Renal cortex interstitium (tissue), 11 donors: Measurements from ENCODE around the gene LIME1. TPM values are rescaled to one million over a fixed set of nuclear protein-coding genes. Genes with fewer than 3 reads are reported as not detected.

Source experiments
- DNase-seq, 11 donors: peaks; one replicate each; pipeline ENCODE4 v3.0.0-alpha.2; 2013; ENCODE audit warnings: low read depth in 9 of 11, low spot score in 4 of 11; ENCODE audit errors: extremely low read depth in 1 of 11
- polyA plus RNA-seq, 3 donors: library from polyadenylated mRNA; unstranded; fragments of 120-200 nt; gene quantifications; one replicate each; pipeline ENCODE4 v1.2.1, GENCODE V29; 2013; ENCODE audit not compliant: insufficient read length in 3 of 3

LIME1 gene
- polyA plus RNA-seq, 3 donors: 3.1 to 14.2 (median 10.7) TPM

DNA sequence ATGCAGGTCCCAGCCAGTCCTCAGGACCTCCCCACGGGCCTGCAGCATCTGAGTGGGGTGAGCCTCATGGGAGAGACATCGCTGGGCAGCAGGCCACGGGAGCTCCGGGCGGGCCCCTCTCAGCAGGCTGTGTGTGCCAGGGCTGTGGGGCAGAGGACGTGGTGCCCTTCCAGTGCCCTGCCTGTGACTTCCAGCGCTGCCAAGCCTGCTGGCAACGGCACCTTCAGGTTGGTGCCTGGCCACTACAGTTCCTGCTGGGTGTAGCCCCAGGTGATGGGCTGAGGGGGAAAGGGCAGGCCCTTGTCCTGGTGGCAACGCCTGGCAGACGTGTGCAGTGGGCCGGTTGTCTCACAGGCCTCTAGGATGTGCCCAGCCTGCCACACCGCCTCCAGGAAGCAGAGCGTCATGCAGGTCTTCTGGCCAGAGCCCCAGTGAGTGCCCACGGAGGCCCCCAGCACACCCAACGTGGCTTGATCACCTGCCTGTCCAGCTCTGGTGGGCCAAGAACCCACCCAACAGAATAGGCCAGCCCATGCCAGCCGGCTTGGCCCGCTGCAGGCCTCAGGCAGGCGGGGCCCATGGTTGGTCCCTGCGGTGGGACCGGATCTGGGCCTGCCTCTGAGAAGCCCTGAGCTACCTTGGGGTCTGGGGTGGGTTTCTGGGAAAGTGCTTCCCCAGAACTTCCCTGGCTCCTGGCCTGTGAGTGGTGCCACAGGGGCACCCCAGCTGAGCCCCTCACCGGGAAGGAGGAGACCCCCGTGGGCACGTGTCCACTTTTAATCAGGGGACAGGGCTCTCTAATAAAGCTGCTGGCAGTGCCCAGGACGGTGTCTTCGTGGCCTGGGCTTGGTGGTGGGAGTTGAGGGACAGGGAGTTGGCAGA is 40.8 kb upstream of the LIME1 start:
- DNase-seq: no peak

DNA sequence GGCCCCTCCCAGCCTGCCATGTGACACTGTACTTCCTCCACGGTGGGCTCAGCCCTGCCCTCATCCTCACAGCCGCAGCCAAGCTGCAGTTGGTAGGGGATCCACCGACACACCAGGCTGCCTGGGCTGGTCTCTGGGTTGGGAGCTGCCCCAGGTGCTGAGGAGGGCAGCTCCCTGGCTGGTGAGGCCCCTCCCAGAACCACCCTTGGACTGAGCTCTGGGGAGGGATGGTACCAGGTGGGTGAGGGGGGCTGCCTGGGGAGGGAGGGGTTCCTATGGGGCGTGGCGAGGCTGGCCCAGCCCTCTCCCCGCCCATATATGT is 40.2 kb upstream of the LIME1 start:
- DNase-seq: peak in 3 of 11 donors; percentile 37 to 43 (median 41)

DNA sequence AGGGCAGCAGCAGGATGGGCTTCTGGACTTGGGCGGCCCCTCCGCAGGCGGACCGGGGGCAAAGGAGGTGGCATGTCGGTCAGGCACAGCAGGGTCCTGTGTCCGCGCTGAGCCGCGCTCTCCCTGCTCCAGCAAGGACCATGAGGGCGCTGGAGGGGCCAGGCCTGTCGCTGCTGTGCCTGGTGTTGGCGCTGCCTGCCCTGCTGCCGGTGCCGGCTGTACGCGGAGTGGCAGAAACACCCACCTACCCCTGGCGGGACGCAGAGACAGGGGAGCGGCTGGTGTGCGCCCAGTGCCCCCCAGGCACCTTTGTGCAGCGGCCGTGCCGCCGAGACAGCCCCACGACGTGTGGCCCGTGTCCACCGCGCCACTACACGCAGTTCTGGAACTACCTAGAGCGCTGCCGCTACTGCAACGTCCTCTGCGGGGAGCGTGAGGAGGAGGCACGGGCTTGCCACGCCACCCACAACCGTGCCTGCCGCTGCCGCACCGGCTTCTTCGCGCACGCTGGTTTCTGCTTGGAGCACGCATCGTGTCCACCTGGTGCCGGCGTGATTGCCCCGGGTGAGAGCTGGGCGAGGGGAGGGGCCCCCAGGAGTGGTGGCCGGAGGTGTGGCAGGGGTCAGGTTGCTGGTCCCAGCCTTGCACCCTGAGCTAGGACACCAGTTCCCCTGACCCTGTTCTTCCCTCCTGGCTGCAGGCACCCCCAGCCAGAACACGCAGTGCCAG is 39.7 kb upstream of the LIME1 start, which contains the start of gene TNFRSF6B:
TSS of gene TNFRSF6B (plus strand) at position 25 of the 729 bp plus-strand sequence. CDS start at position 141, 116 bp downstream.
- no peak for DNase-seq

DNA sequence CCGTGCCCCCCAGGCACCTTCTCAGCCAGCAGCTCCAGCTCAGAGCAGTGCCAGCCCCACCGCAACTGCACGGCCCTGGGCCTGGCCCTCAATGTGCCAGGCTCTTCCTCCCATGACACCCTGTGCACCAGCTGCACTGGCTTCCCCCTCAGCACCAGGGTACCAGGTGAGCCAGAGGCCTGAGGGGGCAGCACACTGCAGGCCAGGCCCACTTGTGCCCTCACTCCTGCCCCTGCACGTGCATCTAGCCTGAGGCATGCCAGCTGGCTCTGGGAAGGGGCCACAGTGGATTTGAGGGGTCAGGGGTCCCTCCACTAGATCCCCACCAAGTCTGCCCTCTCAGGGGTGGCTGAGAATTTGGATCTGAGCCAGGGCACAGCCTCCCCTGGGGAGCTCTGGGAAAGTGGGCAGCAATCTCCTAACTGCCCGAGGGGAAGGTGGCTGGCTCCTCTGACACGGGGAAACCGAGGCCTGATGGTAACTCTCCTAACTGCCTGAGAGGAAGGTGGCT is 39.1 kb upstream of the LIME1 start:
- no peak for DNase-seq

DNA sequence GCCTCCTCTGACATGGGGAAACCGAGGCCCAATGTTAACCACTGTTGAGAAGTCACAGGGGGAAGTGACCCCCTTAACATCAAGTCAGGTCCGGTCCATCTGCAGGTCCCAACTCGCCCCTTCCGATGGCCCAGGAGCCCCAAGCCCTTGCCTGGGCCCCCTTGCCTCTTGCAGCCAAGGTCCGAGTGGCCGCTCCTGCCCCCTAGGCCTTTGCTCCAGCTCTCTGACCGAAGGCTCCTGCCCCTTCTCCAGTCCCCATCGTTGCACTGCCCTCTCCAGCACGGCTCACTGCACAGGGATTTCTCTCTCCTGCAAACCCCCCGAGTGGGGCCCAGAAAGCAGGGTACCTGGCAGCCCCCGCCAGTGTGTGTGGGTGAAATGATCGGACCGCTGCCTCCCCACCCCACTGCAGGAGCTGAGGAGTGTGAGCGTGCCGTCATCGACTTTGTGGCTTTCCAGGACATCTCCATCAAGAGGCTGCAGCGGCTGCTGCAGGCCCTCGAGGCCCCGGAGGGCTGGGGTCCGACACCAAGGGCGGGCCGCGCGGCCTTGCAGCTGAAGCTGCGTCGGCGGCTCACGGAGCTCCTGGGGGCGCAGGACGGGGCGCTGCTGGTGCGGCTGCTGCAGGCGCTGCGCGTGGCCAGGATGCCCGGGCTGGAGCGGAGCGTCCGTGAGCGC is 38.5 kb upstream of the LIME1 start:
- DNase-seq: no peak

DNA sequence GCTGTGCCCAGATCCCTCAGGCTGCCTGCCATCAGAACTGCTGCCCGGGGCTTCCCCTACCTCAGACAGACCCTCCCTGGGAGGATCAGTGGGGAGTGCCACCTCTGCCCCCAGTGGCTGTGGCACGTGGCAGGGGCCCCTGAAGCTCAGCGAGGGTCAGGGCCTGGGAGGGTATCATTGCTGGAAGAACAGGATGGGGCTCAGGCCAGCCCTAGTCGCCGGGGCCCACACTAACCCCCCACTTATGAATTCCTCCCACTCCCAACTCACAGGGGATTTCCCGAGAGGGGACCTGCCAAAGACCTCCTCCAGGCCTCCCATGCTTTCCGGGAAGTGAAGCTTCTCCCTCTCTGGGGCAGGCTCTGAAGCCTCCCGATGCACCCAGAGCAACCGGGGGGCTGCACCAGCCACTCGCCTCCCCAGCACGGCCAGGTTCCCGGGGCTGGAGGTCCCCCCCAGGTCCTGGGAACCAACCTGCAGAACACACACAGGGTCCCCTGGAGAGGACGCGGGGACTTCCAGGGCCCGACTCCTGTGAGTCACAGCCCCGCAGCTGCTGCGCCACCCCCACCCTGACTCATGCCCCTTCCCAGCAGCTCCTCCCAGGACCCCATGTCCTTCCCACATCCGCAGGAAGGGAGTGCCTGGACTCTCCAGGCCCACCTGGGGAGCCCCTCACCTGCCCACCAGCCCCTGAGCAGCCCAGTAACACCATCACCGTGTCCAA is 37.6 kb upstream of the LIME1 start:
- DNase-seq: no peak

DNA sequence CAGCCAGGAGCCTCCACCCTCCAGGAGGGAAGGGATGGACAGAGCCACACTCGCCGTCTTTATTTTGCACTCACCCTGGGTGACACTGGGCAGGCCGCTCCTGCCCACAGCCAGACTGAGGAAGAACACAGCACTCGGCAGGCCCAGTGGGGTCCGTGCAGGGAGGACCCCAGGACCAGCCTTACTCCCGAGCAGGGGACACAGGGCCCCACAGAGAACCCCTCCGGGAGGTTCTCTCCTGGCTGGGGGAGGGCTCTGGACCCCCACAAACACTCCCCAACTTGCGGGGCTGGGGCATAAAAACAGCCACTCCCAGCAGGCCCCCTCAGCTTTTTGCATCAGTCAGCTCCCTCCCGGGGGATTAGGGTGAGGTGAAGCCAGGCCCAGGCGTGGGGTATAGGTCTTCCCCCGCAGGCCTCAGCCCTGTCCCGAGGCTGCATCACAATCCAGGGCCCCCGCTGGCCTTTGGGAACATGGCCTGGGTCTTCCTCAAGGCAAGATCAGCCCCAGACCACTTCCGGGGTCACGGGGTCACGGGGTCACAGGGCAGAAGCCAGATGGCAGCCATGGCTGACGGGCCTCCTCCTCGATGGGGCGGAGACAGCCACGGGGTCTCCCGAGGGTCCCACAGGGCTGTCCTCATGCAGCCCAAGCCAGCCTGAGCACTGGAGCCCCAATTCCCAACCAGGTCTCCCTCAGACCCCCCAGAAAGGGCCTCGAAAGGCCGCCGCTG is 36.8 kb upstream of the LIME1 start:
- DNase-seq: no peak

DNA sequence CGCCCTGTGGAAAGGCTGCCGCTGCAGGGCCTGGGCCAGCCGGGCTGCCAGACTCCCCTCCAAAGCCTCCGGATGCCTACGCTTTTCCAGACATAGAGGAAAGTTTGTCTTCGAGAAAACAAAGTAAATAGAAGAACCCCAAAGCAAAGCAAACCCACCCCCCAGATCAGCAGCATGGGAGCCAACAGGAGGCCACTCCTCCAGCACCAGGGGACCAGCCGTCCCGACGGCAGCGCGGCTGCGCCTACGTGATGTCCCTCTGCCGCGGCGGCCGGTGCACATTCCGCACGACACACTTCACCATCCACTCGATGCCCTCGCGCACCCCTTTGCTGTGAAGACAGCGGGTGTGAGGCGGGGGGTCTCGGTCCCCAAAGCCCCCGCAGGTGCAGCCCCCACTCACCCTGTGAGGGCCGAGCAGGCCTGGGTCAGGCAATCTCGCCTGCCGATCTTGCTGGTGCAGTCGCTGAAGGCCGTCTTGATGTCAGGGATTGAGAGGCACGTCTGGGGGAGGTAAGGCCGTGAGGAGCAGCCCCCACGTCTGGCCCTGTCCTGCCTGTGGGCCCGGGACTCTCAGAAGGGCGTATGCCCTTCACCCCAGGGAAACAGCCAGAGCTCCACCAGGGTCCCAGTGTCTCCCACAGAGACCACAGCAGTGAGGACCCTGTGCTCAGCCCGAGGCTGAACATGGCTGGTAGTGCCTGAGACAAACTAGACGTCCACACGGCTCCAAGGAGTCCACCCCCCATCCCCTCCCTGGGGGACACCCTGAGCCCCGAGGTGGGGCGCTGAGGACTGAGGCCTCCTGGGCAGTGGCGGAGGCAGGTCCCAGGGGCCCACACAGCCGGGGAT is 36.0 kb upstream of the LIME1 start:
- DNase-seq: no peak

DNA sequence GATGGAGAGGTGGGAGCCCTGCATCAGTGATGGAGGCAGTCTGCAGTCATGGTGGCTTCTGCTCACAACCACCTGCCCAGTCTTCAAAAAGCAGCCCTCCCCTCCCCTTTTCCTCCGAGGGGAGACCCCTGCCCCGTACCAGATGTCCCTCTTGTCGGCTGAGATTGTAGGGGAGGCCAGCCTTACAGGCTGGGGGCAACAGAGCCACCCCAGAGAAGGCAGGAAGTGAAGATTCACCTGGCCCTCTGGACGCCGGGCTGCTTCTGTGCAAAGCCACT is 35.5 kb upstream of the LIME1 start:
- no peak for DNase-seq

DNA sequence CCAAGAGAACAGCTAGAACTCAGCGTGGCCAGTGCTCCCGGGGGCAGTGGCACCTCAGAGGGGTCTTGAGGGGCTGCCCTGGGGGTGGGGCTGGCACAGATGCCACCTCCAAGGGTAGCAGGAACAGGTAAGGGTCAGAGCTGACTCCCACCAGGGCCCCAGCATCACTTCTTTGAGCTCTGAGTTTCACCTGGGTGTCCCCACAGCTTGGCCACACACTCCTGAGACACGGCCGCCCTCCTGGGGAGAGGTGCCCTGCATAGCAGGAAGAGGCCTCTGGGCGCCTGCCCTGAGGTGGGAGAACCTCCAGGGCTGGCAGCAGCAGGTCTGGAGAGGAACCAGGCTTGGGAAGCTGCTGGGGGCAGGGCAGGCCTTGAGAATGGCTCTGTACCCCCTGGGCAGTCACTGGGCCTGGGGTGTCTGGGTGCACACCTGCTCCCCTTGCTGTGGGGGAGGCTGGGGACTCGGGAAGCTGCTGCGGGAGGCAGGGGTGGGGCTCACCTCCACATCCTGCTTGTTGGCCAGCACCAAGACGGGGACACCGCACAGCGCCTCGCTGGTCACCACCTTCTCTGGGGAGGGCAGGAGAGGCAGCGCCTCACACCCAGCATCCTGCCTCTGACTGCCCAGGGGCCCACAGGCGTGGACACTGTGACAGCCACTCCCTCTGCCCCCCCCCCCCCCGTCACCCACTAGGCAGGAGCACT is 35.0 kb upstream of the LIME1 start:
- no peak for DNase-seq

DNA sequence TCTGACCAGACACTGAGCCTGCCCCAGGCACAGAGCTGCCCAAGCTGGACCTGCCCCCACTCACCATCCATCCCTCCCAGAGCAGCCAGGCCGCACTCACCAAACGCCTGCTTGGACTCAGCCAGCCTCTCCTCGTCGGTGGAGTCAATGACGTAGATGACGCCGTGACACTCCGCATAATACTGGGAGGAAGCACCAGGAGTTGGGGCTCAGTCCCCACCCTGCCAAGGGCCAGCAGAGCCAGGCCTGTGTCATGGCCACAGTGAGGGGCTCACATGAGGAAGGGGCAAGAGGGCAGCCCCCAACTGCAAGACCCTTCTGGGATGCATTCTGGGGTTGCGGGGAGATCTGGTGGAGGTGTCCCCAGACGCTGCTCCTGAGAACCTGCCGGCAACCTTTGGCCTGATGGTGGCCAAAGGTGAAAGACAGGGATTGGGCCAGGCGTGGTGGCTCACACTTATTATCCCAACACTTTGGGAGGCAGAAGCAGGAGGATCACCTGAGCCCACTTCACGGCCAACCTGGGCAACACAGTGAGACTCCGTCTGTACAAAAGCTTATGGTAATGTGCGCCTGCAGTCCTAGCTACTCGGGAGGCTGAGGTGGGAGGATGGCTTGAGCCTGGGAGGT is 34.3 kb upstream of the LIME1 start:
- DNase-seq: no peak

DNA sequence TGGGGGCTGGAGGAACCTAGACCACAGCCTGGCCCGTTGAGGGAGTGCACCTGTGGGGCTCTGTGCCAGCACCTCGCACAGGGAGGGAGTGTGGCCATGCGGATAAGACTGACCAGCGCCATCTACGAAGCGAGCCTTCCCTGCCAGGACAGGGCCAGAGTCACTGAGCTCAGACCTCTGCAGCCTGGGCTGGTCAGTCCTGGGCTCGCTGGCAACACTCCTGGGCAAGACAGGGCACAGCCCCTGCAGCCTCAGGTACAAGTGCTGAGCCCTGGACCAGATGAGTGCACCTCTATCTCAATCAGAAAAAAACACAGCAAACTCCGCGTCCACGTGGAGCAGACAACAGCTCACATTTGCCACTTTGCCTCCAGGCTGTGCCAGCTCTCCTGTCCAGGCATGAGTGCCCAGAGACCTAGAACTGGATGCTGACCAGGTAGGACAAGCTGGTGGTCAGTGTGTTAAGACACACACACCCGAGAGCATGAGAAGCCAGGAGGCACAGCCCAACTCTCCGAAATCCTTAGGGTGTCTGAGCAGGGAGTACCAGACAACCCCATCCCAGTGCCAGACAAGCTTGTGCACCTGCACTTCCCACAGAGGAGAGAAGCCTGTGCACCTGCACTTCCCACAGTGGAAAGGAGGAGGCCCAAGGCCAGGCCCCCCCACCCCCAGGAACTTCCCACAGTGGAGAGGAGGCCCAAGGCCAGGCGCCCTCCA is 33.6 kb upstream of the LIME1 start:
- no peak for DNase-seq

DNA sequence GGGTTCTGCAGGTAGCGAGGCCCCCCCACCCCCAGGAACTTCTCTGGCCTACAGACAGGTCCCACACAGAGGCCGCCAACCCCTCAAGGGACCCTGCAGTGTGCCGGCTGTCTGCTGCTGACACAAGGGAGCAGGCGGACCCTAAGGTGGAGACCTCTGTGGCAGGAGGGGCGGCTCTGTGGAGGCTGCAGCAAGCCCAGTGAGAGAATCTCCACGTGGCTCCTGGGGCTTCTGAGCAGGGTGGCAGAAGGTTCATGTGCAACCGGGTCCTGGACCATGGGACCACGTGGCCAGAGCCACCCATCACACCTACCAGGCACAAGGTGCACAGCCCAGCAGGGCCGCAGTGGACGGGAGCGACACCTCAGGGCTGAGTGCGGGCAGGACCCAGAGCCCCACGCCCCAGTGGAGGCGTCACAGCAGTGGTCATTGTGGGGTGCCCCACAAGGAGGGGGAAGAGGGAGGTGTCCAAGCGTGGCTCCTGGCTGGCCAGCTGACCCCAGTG is 32.9 kb upstream of the LIME1 start:
- no peak for DNase-seq

DNA sequence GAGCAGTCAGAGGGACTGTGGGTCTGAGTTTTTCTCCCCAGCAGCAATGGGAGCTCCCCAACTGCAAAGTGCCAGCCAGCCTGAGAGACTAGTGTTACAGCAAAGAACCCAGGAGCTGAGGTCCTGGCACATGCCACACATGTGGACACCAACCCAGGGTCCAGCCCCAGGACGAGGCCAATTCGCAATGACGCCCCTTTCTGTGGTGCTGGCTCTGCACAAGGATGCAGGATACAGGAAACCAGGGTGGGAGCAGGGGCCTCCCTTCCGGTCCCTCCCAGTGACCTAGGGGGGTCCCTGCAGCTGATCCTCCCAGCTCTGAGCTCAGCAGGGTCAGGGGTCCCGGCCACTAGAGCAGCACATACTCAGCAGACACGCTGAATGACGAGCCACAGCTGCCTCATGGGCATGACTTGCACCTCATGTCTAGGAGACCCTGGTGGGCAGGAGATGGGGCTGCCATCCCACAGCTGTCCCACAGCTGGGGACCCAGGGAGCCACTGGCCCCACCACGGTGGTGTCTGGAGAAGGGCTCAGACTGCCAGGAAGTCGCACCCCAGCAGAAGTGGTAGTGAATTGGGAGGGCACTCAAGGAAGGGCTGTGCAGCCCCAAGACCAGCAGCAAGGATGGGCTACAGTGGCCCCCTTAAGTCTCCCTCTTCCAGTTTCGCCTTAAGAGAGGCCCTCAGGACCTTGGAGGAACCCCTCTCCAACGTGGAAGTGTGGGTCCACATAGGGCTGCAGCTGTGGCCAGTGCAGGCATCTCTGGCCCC is 32.3 kb upstream of the LIME1 start:
- no peak for DNase-seq

DNA sequence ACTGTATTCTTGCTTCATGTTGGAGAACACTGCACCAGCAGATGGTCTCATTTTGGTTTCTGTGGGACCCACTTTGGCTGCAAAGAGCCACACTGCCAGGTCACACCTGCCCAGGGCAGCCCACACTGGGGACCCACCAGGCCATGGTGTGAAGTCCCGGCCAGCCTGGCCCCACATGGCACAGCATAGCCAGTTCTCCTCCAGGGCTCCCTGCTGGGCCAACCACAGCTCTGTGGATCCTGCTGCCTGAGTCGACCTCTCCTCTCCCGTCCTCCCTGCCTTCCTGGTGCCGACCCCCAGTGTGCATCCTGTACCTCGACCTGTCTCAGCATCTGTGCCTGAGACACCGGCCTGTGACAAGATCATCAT is 31.7 kb upstream of the LIME1 start:
- no peak for DNase-seq
